HEK293 (cell line): ENCODE measurements around the gene ADI1.

ENCODE experiments used
- CTCF ChIA-PET: fragments of 350-600 bp; formaldehyde crosslinking; extraction: SDS; loops from one replicate; lab custom pipeline; 2021; ENCODE audit warnings: antibody characterized with exemption; lab: Yijun Ruan, JAX
- POLR2A ChIA-PET: fragments of 300-600 bp; formaldehyde crosslinking; extraction: SDS; loops from one replicate; lab custom pipeline; 2020; ENCODE audit warnings: antibody characterized with exemption, inconsistent platforms; lab: Yijun Ruan, JAX
- H3K27ac ChIP-seq: fragments of 200-500 bp; sonication (Bioruptor generic); 2 replicates; pipeline ENCODE4 v1.5.1; 2014; ENCODE audit warnings: low read depth, low read length, control low read depth, inconsistent platforms; ENCODE audit errors: extremely low read depth
- H3K36me3 ChIP-seq, 2 experiments: fragments of 200-500 bp in 1 of 2; sonication (Bioruptor generic) in 1 of 2; 1 replicate in 1 of 2; 2 replicates in 1 of 2; pipeline ENCODE4 v1.5.1; 2014 to 2017; ENCODE audit warnings: inconsistent platforms in 2 of 2, low read length in 2 of 2; ENCODE audit not compliant: control insufficient read depth in 2 of 2, insufficient read depth in 1 of 2
- H3K4me1 ChIP-seq: fragments of 200-500 bp; sonication (Bioruptor generic); 2 replicates; pipeline ENCODE4 v1.5.1; 2014; ENCODE audit warnings: mild to moderate bottlenecking, low read length, inconsistent platforms; ENCODE audit not compliant: control insufficient read depth, insufficient read depth
- H3K4me3 ChIP-seq: 2 replicates; pipeline ENCODE4 v1.5.1; 2011; ENCODE audit warnings: low read depth, mild to moderate bottlenecking, control low read depth, low read length, moderate library complexity
- H3K9me3 ChIP-seq: fragments of 200-500 bp; sonication (Bioruptor generic); 2 replicates; pipeline ENCODE4 v1.5.1; 2014; ENCODE audit warnings: low read depth, low read length, inconsistent platforms; ENCODE audit not compliant: control insufficient read depth, insufficient read depth
- BCL11A ChIP-seq: fragments of 450-650 bp; formaldehyde crosslinking; IDR thresholded peaks from 2 replicates; pipeline ENCODE4 v1.5.1; 2016; ENCODE audit warnings: low read depth, missing biosample characterization, missing genetic modification characterization
- GFI1B ChIP-seq: fragments of 450-650 bp; formaldehyde crosslinking; IDR thresholded peaks from 2 replicates; pipeline ENCODE4 v1.5.1; 2016; ENCODE audit warnings: missing biosample characterization, missing genetic modification characterization
- HOXA7 ChIP-seq: sonication (generic); formaldehyde crosslinking; IDR thresholded peaks from 2 replicates; pipeline ENCODE4 v1.8.1; 2022; ENCODE audit warnings: missing genetic modification reagents, borderline replicate concordance
- IKZF3 ChIP-seq: fragments of 450-650 bp; IDR thresholded peaks from 2 replicates; pipeline ENCODE4 v1.5.0; 2018; ENCODE audit warnings: missing biosample characterization, mild to moderate bottlenecking, missing genetic modification characterization, moderate library complexity
- KLF7 ChIP-seq: fragments of 450-650 bp; formaldehyde crosslinking; IDR thresholded peaks from 2 replicates; pipeline ENCODE4 v1.5.1; 2016; ENCODE audit warnings: missing biosample characterization, missing genetic modification characterization, borderline replicate concordance
- KLF9 ChIP-seq: fragments of 450-650 bp; formaldehyde crosslinking; IDR thresholded peaks from 2 replicates; pipeline ENCODE4 v1.5.1; 2016; ENCODE audit warnings: missing biosample characterization, missing genetic modification characterization, low read depth
- SCRT2 ChIP-seq: fragments of 450-650 bp; formaldehyde crosslinking; IDR thresholded peaks from 2 replicates; pipeline ENCODE4 v1.5.1; 2016; ENCODE audit warnings: missing biosample characterization, missing genetic modification characterization
- SP7 ChIP-seq: fragments of 450-650 bp; formaldehyde crosslinking; IDR thresholded peaks from 2 replicates; pipeline ENCODE4 v1.5.1; 2016; ENCODE audit warnings: missing biosample characterization, missing genetic modification characterization
- YY2 ChIP-seq: fragments of 450-650 bp; formaldehyde crosslinking; IDR thresholded peaks from 2 replicates; pipeline ENCODE4 v1.5.1; 2016; ENCODE audit warnings: missing biosample characterization, missing genetic modification characterization
- ZNF223 ChIP-seq: fragments of 450-650 bp; formaldehyde crosslinking; IDR thresholded peaks from 2 replicates; pipeline ENCODE4 v1.5.1; 2016; ENCODE audit warnings: missing biosample characterization, missing genetic modification characterization
- ZNF248 ChIP-seq: fragments of 450-650 bp; formaldehyde crosslinking; IDR thresholded peaks from 2 replicates; pipeline ENCODE4 v1.5.1; 2017; ENCODE audit warnings: missing biosample characterization, missing genetic modification characterization
- ZNF302 ChIP-seq: fragments of 450-650 bp; formaldehyde crosslinking; IDR thresholded peaks from 2 replicates; pipeline ENCODE4 v1.5.1; 2016; ENCODE audit warnings: missing biosample characterization, missing genetic modification characterization, low read depth
- ZNF341 ChIP-seq: fragments of 450-650 bp; formaldehyde crosslinking; IDR thresholded peaks from 2 replicates; pipeline ENCODE4; 2016; ENCODE audit warnings: low read depth, missing biosample characterization, missing genetic modification characterization
- ZNF366 ChIP-seq: fragments of 450-650 bp; formaldehyde crosslinking; conservative IDR thresholded peaks from 2 replicates; pipeline ENCODE4 v1.5.1; 2016; ENCODE audit warnings: missing biosample characterization, missing genetic modification characterization
- ZNF561 ChIP-seq: fragments of 450-650 bp; IDR thresholded peaks from 2 replicates; pipeline ENCODE4 v1.5.1; 2018; ENCODE audit warnings: missing biosample characterization, missing genetic modification characterization, borderline replicate concordance
- ZNF670 ChIP-seq: fragments of 450-650 bp; formaldehyde crosslinking; IDR thresholded peaks from 2 replicates; pipeline ENCODE4 v1.5.1; 2016; ENCODE audit warnings: missing biosample characterization, missing genetic modification characterization, low read depth
- TF ChIP-seq, protein P1 (sequence below): fragments of 450-650 bp; formaldehyde crosslinking; IDR thresholded peaks from 2 replicates; pipeline ENCODE4 v1.5.1; 2016; ENCODE audit warnings: missing biosample characterization, missing genetic modification characterization
- TF ChIP-seq, protein P2 (sequence below): fragments of 450-650 bp; formaldehyde crosslinking; conservative IDR thresholded peaks from 2 replicates; pipeline ENCODE4 v1.5.1; 2016; ENCODE audit warnings: low read depth, missing biosample characterization, missing genetic modification characterization
- TF ChIP-seq, protein P3 (sequence below): IDR thresholded peaks from 2 replicates; pipeline ENCODE4 v1.6.1; 2011; ENCODE audit warnings: mild to moderate bottlenecking, low read depth, low read length, borderline replicate concordance
- TF ChIP-seq, protein P4 (sequence below): fragments of 450-650 bp; formaldehyde crosslinking; IDR thresholded peaks from 2 replicates; pipeline ENCODE4 v1.5.1; 2016; ENCODE audit warnings: missing biosample characterization, missing genetic modification characterization
- TF ChIP-seq, protein P5 (sequence below): fragments of 450-650 bp; formaldehyde crosslinking; IDR thresholded peaks from 2 replicates; pipeline ENCODE4 v1.5.1; 2017; ENCODE audit warnings: missing biosample characterization, missing genetic modification characterization

Gene ADI1

DNA sequence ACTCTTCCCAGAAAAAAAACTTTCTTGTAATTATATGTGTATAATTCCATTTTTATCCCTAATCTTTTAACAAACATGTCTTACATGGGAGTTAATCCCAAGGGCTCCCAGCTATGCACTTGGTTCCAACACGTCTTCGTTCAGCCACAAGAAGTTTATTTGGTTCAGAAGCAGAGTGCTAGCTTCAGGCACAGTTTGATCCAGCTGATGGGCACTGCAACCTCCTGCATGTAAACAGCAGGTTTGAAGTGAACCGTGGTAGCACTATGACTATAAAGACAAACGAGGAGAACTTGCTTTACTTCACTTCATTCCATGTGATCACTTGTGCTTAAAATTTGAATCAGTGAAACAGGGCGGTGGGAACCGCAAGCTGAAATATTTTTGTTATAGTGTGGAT is 45.8 kb upstream of the ADI1 start (continued):
- TF ChIP-seq, protein P1, sequence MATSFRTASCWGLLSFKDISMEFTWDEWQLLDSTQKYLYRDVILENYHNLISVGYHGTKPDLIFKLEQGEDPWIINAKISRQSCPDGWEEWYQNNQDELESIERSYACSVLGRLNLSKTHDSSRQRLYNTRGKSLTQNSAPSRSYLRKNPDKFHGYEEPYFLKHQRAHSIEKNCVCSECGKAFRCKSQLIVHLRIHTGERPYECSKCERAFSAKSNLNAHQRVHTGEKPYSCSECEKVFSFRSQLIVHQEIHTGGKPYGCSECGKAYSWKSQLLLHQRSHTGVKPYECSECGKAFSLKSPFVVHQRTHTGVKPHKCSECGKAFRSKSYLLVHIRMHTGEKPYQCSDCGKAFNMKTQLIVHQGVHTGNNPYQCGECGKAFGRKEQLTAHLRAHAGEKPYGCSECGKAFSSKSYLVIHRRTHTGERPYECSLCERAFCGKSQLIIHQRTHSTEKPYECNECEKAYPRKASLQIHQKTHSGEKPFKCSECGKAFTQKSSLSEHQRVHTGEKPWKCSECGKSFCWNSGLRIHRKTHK (tag by site-specific recombination): no peak
- TF ChIP-seq ZNF670 (tag by site-specific recombination): no peak
- TF ChIP-seq ZNF561: no peak
- TF ChIP-seq BCL11A (tag by site-specific recombination): no peak
- no peak for TF ChIP-seq SCRT2
- TF ChIP-seq, protein P2, sequence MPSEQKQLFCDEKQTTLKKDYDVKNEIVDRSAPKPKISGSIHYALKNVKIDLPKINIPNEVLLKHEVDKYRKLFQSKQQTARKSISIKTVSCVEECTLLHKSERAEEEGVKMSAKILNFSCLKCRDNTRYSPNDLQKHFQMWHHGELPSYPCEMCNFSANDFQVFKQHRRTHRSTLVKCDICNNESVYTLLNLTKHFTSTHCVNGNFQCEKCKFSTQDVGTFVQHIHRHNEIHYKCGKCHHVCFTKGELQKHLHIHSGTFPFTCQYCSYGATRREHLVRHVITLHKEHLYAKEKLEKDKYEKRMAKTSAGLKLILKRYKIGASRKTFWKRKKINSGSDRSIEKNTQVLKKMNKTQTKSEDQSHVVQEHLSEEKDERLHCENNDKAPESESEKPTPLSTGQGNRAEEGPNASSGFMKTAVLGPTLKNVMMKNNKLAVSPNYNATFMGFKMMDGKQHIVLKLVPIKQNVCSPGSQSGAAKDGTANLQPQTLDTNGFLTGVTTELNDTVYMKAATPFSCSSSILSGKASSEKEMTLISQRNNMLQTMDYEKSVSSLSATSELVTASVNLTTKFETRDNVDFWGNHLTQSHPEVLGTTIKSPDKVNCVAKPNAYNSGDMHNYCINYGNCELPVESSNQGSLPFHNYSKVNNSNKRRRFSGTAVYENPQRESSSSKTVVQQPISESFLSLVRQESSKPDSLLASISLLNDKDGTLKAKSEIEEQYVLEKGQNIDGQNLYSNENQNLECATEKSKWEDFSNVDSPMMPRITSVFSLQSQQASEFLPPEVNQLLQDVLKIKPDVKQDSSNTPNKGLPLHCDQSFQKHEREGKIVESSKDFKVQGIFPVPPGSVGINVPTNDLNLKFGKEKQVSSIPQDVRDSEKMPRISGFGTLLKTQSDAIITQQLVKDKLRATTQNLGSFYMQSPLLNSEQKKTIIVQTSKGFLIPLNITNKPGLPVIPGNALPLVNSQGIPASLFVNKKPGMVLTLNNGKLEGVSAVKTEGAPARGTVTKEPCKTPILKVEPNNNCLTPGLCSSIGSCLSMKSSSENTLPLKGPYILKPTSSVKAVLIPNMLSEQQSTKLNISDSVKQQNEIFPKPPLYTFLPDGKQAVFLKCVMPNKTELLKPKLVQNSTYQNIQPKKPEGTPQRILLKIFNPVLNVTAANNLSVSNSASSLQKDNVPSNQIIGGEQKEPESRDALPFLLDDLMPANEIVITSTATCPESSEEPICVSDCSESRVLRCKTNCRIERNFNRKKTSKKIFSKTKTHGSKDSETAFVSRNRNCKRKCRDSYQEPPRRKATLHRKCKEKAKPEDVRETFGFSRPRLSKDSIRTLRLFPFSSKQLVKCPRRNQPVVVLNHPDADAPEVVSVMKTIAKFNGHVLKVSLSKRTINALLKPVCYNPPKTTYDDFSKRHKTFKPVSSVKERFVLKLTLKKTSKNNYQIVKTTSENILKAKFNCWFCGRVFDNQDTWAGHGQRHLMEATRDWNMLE: no peak
- TF ChIP-seq GFI1B: no peak
- TF ChIP-seq ZNF341 (tag by site-specific recombination): no peak
- no peak for TF ChIP-seq KLF7 (tag by site-specific recombination)
- TF ChIP-seq, protein P3, sequence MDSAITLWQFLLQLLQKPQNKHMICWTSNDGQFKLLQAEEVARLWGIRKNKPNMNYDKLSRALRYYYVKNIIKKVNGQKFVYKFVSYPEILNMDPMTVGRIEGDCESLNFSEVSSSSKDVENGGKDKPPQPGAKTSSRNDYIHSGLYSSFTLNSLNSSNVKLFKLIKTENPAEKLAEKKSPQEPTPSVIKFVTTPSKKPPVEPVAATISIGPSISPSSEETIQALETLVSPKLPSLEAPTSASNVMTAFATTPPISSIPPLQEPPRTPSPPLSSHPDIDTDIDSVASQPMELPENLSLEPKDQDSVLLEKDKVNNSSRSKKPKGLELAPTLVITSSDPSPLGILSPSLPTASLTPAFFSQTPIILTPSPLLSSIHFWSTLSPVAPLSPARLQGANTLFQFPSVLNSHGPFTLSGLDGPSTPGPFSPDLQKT: no peak
- TF ChIP-seq ZNF302 (tag by site-specific recombination): no peak

DNA sequence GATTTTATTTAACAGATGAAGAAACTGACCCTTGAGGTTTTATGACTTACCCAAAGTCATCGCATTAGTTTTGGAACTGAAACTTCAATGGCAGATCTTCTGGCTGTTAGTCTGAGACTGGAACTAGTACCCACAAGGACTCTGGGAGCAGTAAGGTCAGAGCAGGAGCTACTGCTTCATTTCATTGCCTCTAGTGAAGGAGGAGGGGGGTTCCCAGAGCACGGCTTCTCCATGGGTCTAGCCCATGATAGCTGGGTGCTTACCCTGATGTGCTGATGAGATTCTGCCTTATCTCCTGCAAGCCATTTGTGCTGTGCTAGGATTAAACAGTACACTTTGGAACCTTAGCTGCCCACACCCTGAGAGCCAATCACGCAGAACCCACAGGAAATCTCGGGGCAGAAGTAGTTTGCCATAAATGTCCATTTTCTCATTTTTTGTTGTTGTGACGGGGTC is 44.2 kb upstream of the ADI1 start:
- Histone ChIP-seq H3K27ac (no peak overlapping the region), H3K36me3 (peaks cover 0 to 3% of the 10 kb centered on the region in 2 experiments; a peak in 2 of 3 replicates), H3K9me3 (no peaks in the 10 kb centered on the region), H3K4me1 (no peaks in the 10 kb centered on the region), H3K4me3 (no peak overlapping the region)
- CTCF ChIA-PET: no interaction called here
- no peak for TF ChIP-seq YY2 (tag by site-specific recombination)
- no peak for TF ChIP-seq SP7
- TF ChIP-seq IKZF3 (tag by site-specific recombination): no peak
- TF ChIP-seq, protein P4, sequence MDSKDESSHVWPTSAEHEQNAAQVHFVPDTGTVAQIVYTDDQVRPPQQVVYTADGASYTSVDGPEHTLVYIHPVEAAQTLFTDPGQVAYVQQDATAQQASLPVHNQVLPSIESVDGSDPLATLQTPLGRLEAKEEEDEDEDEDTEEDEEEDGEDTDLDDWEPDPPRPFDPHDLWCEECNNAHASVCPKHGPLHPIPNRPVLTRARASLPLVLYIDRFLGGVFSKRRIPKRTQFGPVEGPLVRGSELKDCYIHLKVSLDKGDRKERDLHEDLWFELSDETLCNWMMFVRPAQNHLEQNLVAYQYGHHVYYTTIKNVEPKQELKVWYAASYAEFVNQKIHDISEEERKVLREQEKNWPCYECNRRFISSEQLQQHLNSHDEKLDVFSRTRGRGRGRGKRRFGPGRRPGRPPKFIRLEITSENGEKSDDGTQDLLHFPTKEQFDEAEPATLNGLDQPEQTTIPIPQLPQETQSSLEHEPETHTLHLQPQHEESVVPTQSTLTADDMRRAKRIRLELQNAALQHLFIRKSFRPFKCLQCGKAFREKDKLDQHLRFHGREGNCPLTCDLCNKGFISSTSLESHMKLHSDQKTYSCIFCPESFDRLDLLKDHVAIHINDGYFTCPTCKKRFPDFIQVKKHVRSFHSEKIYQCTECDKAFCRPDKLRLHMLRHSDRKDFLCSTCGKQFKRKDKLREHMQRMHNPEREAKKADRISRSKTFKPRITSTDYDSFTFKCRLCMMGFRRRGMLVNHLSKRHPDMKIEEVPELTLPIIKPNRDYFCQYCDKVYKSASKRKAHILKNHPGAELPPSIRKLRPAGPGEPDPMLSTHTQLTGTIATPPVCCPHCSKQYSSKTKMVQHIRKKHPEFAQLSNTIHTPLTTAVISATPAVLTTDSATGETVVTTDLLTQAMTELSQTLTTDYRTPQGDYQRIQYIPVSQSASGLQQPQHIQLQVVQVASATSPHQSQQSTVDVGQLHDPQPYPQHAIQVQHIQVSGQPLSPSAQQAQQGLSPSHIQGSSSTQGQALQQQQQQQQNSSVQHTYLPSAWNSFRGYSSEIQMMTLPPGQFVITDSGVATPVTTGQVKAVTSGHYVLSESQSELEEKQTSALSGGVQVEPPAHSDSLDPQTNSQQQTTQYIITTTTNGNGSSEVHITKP (tag by site-specific recombination): no peak
- no peak for TF ChIP-seq ZNF248
- no peak for TF ChIP-seq SCRT2
- TF ChIP-seq ZNF223: no peak
- no peak for TF ChIP-seq HOXA7 (CRISPR knock-in tag)
- TF ChIP-seq KLF9 (tag by site-specific recombination): no peak
- TF ChIP-seq, protein P5, sequence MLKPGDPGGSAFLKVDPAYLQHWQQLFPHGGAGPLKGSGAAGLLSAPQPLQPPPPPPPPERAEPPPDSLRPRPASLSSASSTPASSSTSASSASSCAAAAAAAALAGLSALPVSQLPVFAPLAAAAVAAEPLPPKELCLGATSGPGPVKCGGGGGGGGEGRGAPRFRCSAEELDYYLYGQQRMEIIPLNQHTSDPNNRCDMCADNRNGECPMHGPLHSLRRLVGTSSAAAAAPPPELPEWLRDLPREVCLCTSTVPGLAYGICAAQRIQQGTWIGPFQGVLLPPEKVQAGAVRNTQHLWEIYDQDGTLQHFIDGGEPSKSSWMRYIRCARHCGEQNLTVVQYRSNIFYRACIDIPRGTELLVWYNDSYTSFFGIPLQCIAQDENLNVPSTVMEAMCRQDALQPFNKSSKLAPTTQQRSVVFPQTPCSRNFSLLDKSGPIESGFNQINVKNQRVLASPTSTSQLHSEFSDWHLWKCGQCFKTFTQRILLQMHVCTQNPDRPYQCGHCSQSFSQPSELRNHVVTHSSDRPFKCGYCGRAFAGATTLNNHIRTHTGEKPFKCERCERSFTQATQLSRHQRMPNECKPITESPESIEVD: no peak
- no peak for TF ChIP-seq ZNF366 (tag by site-specific recombination)
- POLR2A ChIA-PET: no interaction called here
